RWPE1 (cell line): ENCODE results near the gene RWDD4.
A peak's percentile ranks its signal among the peaks of the same experiment; 100 is the strongest.

Experiments used
- CTCF ChIA-PET: fragments of 350-600 bp; sonication (Branson Sonifier 250); formaldehyde crosslinking; extraction: SDS; loops from one replicate; lab custom pipeline; 2021; lab: Yijun Ruan, JAX
- POLR2A ChIA-PET: fragments of 400-600 bp; formaldehyde crosslinking; extraction: SDS; loops from one replicate; lab custom pipeline; 2020; ENCODE audit warnings: antibody characterized with exemption; ENCODE audit not compliant: low non-redundant PET; lab: Yijun Ruan, JAX
- DNase-seq: peaks from one replicate; pipeline ENCODE4 v3.0.0; 2012; ENCODE audit warnings: low spot score
- H3K27ac ChIP-seq: fragments of 450-650 bp; 2 replicates; pipeline ENCODE4 v1.5.1; 2017
- TF ChIP-seq, protein P1 (sequence below): fragments of 450-650 bp; conservative IDR thresholded peaks from 2 replicates; pipeline ENCODE4 v1.5.1; 2017; ENCODE audit warnings: low read depth, mild to moderate bottlenecking

The RWDD4 gene

DNA sequence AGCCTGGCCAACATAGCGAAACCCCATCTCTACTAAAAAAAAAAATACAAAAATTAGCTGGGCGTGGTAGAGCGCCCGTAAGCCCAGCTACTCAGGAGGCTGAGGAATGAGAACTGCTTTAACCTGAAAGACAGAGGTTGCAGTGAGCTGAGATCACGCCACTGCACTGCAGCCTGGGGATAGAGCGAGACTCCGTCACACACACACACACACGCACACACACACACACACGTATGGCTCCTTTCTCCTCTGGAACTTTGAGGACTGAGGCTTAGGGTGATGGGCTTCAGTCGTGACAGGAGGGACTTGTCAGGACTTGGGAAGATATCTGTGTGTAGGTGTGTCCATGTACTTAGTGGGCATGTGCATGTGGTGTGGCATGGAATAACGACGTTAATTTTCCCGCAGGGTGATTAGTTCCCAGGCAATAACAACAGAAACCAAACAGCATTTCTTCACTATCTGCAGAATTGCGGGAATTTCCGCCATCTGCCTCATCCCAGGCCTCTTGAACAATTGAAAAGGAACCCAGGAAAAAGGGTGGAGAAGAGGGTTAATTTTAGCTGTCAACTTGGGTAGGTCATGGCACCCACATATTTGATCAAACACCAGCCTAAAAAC is 47.7 kb downstream of the RWDD4 start:
- ChIA-PET CTCF (interaction anchor here (0.6 kb wide), 1 partner anchor 107 kb away, joined by 3 read pairs; the partner anchor contains the start of gene ING2), POLR2A (no interaction called here)
- H3K27ac ChIP-seq: no peak overlapping the region
- TF ChIP-seq, protein P1, sequence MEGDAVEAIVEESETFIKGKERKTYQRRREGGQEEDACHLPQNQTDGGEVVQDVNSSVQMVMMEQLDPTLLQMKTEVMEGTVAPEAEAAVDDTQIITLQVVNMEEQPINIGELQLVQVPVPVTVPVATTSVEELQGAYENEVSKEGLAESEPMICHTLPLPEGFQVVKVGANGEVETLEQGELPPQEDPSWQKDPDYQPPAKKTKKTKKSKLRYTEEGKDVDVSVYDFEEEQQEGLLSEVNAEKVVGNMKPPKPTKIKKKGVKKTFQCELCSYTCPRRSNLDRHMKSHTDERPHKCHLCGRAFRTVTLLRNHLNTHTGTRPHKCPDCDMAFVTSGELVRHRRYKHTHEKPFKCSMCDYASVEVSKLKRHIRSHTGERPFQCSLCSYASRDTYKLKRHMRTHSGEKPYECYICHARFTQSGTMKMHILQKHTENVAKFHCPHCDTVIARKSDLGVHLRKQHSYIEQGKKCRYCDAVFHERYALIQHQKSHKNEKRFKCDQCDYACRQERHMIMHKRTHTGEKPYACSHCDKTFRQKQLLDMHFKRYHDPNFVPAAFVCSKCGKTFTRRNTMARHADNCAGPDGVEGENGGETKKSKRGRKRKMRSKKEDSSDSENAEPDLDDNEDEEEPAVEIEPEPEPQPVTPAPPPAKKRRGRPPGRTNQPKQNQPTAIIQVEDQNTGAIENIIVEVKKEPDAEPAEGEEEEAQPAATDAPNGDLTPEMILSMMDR: no peak
- no peak for DNase-seq

DNA sequence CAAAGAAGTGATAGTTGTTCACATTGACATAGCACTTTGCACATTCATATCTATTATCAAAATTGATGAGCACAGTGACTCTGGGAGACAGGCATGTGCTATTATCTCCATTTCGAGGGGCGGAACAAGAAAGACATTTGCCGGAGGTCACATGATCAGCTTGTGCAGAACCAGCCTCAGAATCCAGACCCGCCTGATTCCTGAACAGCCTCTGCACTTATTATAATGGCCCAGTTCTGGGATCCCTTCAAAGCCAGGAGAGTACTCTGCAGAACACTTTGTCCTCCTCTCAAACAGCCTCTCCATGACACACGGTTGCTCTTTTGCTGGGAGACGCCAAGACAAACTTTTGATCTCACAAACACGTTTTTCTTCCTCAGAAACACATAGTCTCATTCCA is 48.4 kb downstream of the RWDD4 start:
- TF ChIP-seq, protein P1: no peak
- ChIA-PET CTCF (no interaction called here), POLR2A (no interaction called here)
- DNase-seq: no peak
- H3K27ac ChIP-seq: no peak overlapping the region

DNA sequence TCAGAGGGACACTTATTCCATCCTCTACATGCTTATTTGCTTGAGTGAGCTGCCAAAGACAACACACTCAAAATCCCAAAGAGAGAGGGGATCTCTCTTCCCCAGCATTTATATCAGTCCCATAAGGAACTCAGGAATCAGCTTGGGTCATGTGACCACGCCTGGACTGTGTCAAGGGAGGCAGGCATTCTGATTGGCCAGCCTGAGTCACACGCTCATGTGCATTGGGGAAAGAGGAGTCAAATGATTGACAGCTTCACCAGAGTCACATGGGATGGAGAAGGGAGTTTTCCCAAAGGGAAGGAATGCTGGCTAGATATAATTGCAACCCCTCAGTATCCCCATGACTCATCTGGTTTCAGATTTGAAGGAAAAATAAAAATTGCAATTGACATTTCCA is 49.0 kb downstream of the RWDD4 start:
- CTCF ChIA-PET: no interaction called here
- DNase-seq: peak; percentile 39
- POLR2A ChIA-PET: no interaction called here
- no peak overlapping the region for H3K27ac ChIP-seq
- TF ChIP-seq, protein P1: no peak

DNA sequence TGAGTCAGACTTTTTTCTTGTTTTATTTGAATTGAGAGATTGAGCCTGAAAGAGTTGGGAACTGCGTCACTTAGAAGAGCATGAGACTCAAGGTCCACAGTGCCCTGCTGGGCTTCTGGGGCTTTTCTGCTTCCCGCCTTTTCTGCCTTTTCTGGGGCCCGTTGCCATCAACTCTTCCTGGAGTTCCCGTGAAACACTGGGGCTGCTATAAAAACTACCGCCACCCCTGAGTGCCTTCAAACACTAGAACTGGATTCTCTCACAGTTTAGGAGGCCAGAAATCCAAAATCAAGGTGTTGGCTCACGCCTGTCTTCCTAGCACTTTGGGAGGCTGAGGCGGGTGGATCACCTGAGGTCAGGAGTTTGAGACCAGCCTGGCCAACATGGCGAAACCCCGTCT is 49.8 kb downstream of the RWDD4 start:
- TF ChIP-seq, protein P1: no peak
- DNase-seq: no peak
- ChIA-PET CTCF (interaction anchor here (0.7 kb wide), 1 partner anchor 44 kb away, joined by 3 read pairs; no protein-coding TSS in a partner anchor), POLR2A (no interaction called here)
- H3K27ac ChIP-seq: no peak overlapping the region

GRCh38 chr4:183607894-183608293 is 51.1 kb downstream of the RWDD4 start:
- ChIA-PET CTCF (no interaction called here), POLR2A (no interaction called here)
- TF ChIP-seq, protein P1: no peak
- peak overlapping the region; percentile 70 for H3K27ac ChIP-seq
- DNase-seq: no peak

DNA sequence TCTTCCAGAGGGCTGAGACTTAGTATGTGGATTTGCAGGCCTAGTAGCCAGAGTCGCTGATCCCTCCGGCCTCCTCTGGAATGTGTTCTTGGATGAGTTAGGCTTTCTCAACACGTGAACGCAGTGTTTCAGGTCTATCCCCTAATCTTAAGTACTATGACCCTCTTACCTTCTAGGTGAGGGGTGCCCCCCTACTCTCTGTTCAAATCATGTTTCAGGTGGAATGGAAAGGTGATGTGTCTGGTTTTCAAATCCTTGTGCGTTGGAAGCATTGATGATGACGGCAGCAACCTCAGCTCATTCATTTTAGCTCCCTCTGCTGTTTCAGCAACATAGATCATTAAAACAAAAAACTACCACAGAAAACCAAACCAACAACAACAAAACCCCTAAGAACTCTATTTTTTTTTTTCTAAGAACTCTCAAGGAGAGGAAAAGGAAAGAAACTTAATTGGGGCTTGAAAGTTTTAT is 56.4 kb downstream of the RWDD4 start:
- H3K27ac ChIP-seq: no peak overlapping the region
- DNase-seq: peak; percentile 11
- POLR2A ChIA-PET: no interaction called here
- CTCF ChIA-PET: interaction anchor here (0.6 to 1.7 kb wide), 7 partner anchors 20 to 703 kb away, joined by 3 to 5 read pairs (median 4); no protein-coding TSS in a partner anchor
- TF ChIP-seq, protein P1: peak; percentile 23; the same call in 1 of the 2 replicates
